HG03354 (cell line): ENCODE results near the gene CEP250.

Experiments
- ATAC-seq: cut with Tn5 transposase; IDR thresholded peaks from one replicate; pipeline ENCODE4 v1.9.1; 2021; ENCODE audit warnings: mild to moderate bottlenecking; ENCODE audit not compliant: unreplicated experiment, poor library complexity, severe bottlenecking

CEP250 gene

GRCh38 chr20:35555951-35556645 is 100.7 kb downstream of the CEP250 start:
- ATAC-seq = no peak

GRCh38 chr20:35556871-35557270 is 101.5 kb downstream of the CEP250 start:
- ATAC-seq = no peak

DNA sequence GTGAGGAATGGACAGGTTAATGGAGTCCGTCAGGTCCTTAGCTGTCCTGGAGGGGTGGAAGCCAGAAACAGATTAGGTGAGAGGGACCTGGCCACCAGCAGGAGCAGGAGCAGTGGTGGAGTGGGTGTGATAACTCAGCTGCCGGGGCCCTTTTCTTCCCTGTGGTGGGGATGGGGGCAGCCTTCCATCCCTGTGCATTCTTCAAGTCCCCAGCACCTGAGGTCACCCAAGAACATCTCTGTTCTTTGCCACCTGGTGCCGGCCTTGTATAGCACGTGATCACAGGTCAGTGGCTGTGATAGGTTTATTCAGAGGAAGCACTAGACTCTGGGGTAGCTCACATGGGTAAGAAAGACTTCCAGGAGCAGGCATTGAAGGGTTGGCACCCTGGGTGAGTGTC is 103.1 kb downstream of the CEP250 start:
- no peak for ATAC-seq

DNA sequence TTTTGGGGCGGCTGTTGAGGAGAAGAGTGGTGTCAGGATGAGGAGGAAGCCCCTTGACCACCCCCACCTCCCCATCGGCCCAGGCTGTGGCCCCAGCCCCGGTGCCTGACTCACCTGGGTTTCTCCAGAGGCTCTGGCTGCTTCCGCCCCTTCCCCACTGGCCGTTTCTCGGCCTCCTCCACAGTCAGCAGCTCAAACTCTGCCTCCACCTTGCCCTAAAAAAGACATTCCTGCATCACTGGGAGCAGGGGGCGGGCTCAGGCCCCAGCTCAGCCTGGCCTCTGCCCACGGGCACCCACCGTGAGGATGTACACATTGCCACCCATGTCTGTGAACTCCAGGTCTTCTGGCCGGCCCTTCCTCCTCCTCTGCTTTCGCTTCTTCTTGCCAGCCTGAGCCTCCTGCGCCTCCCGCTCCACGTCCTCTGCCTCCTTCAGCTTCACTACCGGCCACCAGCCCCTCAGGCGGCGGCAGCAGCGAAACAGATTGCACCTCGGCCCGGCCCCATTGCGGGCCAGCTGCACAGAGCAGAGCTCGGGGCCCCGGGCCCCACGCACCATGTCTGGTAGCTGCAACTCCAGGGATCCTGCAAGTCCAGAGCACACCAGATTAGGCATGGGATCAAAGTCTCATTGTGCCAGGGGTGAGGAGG is 103.8 kb downstream of the CEP250 start:
- ATAC-seq = no peak

DNA sequence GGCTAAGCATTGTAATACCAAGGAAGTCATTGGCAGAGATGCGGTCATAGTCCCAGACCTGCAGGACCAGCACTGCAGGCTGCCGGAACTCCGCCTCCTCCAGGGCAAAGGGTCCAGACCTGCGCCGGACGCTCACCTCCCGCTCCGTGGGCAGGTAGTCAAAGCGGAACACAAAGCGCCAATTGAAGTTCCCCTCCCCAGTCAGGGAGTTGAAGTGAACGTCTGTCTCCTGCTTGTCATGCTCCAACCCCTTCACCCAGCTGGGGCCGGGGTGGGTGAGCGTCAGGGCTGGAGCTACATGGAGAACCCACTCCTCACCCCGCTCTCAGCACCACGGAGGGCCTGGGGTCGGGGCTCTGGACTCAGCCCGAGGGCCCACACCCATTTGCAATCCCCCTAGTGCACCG is 104.7 kb downstream of the CEP250 start:
- ATAC-seq = no peak

- no peak for ATAC-seq
These were observed 105.1 kb downstream of the CEP250 start for GRCh38 chr20:35560541-35560940.

DNA sequence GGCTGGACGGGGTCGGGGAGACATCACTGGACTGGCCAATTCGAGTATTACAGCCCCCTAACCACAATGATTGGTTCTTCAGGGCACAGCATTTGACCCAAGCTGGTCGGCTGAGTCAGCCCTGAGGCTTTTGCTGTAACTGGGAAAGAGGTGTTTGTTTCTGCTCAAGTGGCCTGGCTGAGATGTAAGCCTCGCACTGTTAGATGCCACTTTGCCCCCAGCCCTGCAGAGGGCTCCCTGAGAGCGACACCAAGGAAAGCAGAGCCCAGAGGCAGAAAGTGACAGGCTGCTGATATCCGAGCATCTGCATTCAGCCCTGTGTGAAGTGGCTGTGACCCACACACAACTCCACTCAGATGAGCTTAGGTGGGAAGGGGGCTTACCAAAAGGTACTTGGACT is 105.9 kb downstream of the CEP250 start:
- ATAC-seq = no peak

DNA sequence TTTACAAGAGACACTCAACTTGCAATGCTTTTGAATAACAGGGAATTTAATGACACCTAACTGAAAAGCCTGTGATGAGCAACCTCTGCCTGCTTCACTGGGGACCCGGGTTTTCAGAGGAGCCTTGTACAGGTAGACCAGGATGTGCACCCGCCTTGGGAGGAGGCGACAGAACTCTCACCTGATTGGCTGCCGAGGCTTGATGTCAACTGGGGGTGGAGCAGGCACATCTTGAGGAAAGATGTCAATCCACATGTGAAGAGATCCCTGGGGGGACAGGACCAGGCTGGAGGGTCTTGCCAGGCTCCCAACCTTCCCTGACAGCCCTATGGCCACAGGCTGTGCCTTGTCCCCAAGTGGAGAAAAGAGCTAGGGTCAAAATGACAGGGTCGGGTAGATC is 106.3 kb downstream of the CEP250 start:
- ATAC-seq = no peak

DNA sequence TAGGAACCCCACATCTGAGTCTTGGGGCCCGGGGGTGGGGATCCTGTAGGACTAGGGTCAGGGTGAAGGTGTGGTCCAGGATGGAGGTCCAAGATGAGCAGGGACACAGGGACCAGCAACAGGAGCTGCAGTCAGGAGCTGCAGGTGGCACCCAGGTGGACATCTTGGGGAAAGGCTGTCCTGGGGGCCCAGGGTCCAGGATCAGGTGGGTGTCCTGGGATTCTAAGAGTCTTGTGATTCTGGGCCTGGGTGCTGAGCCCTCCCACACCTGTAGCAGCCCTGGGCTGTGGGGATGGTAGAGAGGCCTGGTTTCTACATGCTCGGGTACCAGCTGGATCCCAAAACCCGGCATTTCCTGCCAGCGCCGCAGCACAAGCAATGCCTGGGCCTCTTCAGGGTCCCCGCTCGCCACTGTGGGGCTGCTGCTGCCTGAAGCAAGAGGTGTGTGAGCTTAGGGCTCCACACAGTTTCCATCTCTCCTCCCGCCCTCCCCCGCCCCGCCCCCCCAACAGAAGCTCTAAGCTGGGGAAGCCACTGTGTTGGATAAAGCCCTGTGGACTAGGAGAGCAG is 107.2 kb downstream of the CEP250 start:
- ATAC-seq = no peak

DNA sequence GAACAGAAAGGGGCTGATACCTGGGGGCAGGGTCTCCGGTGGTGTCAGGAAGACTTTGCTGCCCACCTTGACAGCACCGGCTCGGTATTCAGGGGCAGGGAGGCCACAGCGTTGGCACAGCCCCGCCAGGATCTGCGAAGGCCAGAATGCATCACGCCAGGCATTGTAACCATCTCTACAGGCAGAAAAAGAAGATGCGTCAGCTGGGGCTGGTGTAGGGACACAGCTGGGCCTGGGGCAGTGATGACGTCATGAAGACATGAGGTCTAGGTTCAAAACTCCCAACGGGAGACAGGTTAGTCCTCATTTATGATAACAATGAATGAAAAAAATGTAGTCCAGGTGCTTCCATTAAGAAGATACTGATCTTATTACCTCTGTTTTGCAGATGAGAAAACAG is 108.4 kb downstream of the CEP250 start:
- ATAC-seq = no peak

DNA sequence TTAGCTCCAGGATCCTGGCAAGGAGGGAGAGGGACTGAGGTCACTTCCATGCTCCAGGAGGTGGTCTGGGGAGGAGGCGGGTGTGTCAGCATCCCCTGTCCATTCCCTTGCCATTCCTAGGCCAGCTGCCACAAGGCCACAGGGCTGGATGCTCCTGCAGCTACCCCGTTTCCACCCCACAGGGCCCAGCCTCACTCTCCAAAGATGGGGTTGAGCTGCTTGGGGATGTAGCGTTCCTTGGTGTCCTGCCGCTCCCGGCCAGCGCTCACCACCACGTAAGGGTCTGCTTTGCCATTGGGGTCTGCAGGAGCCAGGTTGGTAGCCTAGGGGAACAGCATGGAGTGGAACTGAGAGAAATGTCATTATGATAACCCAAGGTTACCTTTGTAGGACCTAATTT is 109.5 kb downstream of the CEP250 start:
- ATAC-seq = no peak

DNA sequence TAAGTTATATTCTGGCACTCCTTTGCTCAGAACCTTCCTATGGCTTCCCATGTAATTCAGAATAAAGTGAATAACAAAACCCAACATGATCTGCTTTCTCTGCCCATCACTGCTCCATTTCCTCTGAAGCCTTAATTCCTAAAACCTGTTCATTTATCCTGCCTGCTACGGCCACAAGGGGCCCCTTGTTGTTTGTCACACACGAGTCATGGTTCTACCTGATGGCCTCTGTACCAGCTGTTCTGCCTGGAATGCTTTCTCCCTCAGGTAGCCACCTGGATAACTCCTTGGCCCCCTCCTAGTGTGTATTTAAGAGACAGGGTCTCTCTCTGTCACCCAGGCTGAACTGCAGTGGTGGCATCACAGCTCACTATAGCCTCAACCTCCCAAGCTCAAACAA is 113.2 kb downstream of the CEP250 start:
- ATAC-seq = no peak
